ENCODE results near the gene C19orf25.

DNA sequence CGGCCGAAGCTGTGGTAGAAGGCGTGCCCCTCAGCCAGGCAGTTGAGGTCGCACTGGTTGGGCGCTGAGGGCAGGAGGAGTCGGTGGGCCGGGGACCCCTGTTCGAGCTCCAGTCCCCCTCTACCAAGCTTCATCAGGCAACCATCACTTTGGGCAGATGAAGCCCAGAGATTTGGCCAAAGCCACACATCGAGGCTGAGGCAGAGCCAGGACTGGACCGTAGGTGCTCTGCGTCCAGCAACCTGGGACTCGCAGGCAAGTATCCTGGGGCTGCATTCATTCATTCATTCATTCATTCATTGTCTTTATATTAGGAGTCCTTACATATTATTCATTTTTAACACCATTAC, 29.5 kb upstream of the C19orf25 start:
- TF ChIP-seq TCF4 (CRISPR knock-in tag; IDR thresholded peaks at IDR 0.05; ENCODE audit: borderline replicate concordance) = no peak
- TF ChIP-seq CSDC2 (CRISPR knock-in tag; IDR thresholded peaks at IDR 0.05) = no peak
- TF ChIP-seq ZNF565 (CRISPR knock-in tag; conservative IDR thresholded peaks at IDR 0.05; ENCODE audit: low read depth) = no peak
- TF ChIP-seq RARB (CRISPR knock-in tag; IDR thresholded peaks at IDR 0.05) = no peak
- TF ChIP-seq, protein P1, sequence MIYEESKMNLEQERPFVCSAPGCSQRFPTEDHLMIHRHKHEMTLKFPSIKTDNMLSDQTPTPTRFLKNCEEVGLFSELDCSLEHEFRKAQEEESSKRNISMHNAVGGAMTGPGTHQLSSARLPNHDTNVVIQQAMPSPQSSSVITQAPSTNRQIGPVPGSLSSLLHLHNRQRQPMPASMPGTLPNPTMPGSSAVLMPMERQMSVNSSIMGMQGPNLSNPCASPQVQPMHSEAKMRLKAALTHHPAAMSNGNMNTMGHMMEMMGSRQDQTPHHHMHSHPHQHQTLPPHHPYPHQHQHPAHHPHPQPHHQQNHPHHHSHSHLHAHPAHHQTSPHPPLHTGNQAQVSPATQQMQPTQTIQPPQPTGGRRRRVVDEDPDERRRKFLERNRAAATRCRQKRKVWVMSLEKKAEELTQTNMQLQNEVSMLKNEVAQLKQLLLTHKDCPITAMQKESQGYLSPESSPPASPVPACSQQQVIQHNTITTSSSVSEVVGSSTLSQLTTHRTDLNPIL (CRISPR knock-in tag; IDR thresholded peaks at IDR 0.05; ENCODE audit: low read depth) = no peak
- TF ChIP-seq, protein P2, sequence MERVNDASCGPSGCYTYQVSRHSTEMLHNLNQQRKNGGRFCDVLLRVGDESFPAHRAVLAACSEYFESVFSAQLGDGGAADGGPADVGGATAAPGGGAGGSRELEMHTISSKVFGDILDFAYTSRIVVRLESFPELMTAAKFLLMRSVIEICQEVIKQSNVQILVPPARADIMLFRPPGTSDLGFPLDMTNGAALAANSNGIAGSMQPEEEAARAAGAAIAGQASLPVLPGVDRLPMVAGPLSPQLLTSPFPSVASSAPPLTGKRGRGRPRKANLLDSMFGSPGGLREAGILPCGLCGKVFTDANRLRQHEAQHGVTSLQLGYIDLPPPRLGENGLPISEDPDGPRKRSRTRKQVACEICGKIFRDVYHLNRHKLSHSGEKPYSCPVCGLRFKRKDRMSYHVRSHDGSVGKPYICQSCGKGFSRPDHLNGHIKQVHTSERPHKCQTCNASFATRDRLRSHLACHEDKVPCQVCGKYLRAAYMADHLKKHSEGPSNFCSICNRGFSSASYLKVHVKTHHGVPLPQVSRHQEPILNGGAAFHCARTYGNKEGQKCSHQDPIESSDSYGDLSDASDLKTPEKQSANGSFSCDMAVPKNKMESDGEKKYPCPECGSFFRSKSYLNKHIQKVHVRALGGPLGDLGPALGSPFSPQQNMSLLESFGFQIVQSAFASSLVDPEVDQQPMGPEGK (CRISPR knock-in tag; IDR thresholded peaks at IDR 0.05; ENCODE audit: borderline replicate concordance) = no peak
- TF ChIP-seq ZFP3 (CRISPR knock-in tag; IDR thresholded peaks at IDR 0.05) = no peak
- no peak for TF ChIP-seq ISL1 (CRISPR knock-in tag; IDR thresholded peaks at IDR 0.05)
- TF ChIP-seq BACH2 (CRISPR knock-in tag; IDR thresholded peaks at IDR 0.05; ENCODE audit: borderline replicate concordance) = no peak
- no peak for TF ChIP-seq ZFP30 (CRISPR knock-in tag; IDR thresholded peaks at IDR 0.05)
- TF ChIP-seq SNAI2 (CRISPR knock-in tag; IDR thresholded peaks at IDR 0.05) = no peak

Measured in SK-N-SH treated with all-trans-retinoic acid at 6 μM for 48 hours (cell line).